GM18498 (cell line): ENCODE measurements around the gene MAML1.
"Not testable (repeated sequence)": the region's sequence is repeated elsewhere in the genome, so short reads cannot be mapped to it uniquely, and the experiment has no call there.

Experiments used
- ATAC-seq: cut with Tn5 transposase; IDR thresholded peaks from one replicate; pipeline ENCODE4 v1.9.1; 2021; ENCODE audit warnings: mild to moderate bottlenecking, moderate library complexity; ENCODE audit not compliant: unreplicated experiment

Gene MAML1, protein sequence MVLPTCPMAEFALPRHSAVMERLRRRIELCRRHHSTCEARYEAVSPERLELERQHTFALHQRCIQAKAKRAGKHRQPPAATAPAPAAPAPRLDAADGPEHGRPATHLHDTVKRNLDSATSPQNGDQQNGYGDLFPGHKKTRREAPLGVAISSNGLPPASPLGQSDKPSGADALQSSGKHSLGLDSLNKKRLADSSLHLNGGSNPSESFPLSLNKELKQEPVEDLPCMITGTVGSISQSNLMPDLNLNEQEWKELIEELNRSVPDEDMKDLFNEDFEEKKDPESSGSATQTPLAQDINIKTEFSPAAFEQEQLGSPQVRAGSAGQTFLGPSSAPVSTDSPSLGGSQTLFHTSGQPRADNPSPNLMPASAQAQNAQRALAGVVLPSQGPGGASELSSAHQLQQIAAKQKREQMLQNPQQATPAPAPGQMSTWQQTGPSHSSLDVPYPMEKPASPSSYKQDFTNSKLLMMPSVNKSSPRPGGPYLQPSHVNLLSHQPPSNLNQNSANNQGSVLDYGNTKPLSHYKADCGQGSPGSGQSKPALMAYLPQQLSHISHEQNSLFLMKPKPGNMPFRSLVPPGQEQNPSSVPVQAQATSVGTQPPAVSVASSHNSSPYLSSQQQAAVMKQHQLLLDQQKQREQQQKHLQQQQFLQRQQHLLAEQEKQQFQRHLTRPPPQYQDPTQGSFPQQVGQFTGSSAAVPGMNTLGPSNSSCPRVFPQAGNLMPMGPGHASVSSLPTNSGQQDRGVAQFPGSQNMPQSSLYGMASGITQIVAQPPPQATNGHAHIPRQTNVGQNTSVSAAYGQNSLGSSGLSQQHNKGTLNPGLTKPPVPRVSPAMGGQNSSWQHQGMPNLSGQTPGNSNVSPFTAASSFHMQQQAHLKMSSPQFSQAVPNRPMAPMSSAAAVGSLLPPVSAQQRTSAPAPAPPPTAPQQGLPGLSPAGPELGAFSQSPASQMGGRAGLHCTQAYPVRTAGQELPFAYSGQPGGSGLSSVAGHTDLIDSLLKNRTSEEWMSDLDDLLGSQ

GRCh38 chr5:179732412-179732917 is at the start of gene MAML1:
Gene MAML1 (plus strand): TSS chr5:179732822. CDS start chr5:179733113, 291 bp downstream.
- ATAC-seq: peak; percentile 96

DNA sequence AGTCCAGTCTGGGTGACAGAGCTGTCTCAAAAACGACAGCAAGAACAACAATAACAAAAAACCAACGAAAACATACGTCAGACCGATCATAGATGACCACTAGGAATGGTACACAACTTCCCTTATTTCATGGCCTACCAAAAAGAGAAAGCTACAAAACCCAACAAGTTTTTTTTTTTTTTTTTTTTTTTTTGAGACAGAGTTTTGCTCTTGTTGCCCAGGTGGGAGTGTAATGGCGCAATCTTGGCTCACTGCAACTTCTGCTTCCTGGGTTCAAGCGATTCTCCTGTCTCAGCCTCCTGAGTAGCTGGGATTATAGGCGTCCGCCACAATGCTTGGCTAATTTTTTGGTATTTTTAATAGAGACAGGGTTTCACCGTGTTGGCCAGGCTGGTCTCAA is 43.4 kb upstream of the MAML1 start:
- not testable (repeated sequence) for ATAC-seq

GRCh38 chr5:179694561-179694960 is 38.1 kb upstream of the MAML1 start:
- no peak for ATAC-seq

GRCh38 chr5:179696603-179697002 is 36.0 kb upstream of the MAML1 start:
- no peak for ATAC-seq

GRCh38 chr5:179697108-179697507 is 35.5 kb upstream of the MAML1 start:
- ATAC-seq: no peak

GRCh38 chr5:179697543-179697942 is 35.1 kb upstream of the MAML1 start:
- ATAC-seq: not testable (repeated sequence)

GRCh38 chr5:179697993-179698934 is 34.4 kb upstream of the MAML1 start:
- peak; percentile 93 for ATAC-seq

DNA sequence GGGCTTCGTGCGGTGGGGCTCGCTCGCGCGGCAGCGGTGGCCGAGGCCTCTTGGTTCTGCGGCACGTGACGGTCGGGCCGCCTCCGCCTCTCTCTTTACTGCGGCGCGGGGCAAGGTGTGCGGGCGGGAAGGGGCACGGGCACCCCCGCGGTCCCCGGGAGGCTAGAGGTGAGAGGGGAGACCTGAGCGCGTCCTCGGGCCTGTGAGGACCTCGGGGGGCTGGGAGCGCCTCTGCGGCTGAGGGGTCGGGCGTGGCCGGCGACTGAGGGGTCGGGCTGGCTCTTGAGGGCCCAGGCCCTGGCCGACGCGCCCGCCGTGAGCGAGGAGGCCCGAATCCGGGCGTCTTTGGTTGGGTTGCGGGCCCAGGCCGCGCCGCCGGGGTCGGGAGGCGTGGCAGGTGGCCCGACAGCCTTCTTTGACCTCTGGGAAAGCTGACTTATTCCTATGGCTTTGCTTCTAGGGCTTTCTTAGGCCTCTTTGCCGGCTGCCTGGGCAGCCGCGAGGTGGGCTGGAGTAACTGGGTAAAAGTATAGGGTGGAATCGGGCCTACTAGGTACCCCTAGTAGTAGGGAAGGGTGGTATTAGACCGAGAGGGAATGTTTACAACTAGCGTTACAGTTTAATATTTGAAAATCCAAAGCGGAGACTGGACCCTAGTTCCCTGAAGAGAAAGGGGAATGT is 33.5 kb upstream of the MAML1 start, which contains the start of gene CANX:
Gene CANX (plus strand): TSS at position 33 of the 681 bp plus-strand sequence. CDS start 6,715 bp downstream, outside the sequence.
- peak; percentile 13 for ATAC-seq

DNA sequence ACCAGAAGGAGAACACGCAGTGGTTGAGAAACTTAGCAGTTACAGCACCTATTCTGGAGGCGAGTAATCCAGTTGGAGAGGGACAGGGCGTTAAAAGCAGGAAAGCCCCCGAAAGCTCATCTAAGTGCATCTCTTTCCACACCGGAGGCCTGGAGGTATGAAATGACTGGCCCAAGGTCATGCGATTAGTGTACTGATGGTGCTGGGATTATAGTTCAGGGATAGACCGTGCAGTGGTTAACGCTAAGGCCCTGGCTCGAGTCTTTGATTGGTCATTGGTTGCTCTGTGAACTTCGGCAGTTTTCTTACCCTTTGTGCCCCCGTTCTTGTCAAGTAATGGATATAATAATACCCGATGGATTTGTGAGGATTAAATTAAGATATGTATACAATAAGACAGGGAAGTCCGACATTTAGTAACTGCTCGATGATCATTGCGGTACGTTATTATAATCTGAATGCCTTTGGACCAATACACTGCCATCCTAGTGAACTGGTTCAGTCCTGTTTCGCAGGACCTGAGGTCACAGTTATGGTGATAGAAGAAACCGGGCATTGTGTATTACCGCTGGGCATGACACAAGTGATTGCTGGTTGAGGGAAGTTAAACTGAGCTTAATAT is 32.9 kb upstream of the MAML1 start:
- ATAC-seq: no peak

DNA sequence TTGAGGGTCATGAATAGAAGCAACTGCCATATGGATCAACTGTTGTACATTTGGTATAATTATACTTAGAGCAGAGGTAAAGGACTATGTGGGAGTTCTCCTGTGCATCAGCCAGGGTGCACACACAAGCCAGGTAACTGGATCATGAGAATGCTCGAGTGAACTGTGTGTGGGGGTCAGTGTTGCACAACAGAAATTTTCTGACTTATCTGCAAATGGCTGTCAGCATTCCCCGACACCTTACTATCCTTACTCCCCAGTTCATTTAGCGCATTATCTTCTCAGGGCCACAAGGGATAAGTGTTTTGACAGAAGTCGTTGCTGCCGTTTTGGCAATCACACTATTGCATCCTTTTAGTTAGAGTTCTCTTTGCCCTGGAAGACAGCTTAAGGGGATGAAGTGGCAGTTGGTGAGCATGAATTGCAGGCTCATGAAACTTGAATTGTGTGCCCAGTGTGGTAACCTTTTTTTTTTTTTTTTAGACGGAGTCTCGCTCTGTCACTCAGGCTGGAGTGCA is 32.2 kb upstream of the MAML1 start:
- ATAC-seq: no peak

DNA sequence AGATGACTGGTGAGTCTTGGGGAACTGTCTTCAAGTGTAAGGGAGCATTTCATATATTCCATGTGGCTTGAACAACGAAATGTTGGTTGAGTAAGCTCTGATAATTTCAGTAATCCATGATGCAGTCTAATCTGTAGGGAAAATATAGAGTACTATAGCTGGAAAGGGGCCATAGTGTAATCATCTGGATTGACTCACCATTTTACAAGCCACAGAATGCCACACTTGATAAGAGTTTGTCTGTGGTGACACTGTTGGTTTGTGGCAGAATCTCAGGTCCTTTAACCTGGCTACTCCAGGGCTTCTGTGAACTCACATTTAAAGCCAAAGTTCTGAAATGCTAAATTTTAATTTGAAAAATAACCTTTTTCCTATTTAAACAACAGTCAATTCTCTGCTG is 16.3 kb upstream of the MAML1 start:
- no peak for ATAC-seq

- no peak for ATAC-seq
These were observed 12.4 kb upstream of the MAML1 start for GRCh38 chr5:179720222-179720621.

DNA sequence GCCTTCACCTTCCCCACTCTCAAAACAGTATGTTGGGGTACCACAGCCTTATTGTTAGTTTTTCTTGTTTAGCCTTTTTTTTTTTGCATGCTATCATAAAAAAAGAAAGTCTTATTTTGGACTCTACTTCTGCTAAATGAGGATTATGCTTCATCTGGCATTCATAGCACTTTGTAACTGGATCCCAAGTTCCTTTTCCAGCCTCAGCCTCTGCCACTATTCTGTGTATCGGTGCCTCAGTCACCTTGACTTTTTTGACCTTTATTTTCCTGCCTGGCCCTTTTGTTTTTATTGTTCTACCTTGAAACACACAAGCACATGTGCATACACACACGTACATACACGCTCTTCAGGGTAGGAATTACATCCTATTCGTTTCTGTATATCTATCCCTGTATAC is 8.5 kb upstream of the MAML1 start:
- ATAC-seq: no peak

GRCh38 chr5:179727106-179727505 is 5.5 kb upstream of the MAML1 start:
- no peak for ATAC-seq

DNA sequence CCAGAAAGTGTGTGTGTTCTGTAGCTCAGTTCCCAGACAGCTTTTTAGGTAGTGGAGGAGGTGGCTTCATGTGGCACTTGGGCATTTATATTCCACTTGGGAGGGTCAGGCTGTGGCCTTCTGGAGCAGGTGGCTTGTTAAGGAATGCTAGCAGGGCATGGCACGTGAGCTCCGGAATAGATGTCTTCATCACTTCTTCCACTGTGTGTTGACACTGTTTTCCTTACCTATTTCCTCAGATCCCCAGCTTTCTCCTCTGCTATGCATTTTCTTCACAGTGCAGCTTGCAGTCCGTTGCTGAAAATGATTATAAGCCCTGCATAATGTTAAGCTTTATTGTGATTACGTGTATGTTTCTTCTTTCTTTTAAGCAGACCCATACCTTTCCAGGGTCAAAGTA is 3.3 kb upstream of the MAML1 start:
- ATAC-seq: no peak

GRCh38 chr5:179729727-179730126 is 2.9 kb upstream of the MAML1 start:
- ATAC-seq: no peak

DNA sequence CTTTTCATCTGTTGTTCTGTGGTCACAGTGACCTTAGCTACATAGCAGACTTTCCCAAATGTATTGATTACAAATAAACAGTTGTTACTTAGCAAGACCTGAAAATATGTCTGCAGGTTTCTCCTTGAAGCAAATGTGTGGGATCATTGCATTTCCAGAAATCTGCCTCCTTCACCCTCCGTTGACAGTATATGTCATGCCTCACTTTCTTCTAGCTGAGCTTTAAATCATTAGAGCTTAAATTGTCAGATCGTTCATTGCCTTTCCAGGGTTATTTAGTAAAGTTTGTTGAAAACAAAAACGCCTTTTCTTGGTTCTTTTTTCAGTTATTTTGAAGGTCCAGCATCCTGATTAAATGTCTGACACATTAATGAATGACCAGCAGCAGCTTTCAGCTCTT is 2.3 kb upstream of the MAML1 start:
- ATAC-seq: no peak

GRCh38 chr5:179730852-179731251 is 1.8 kb upstream of the MAML1 start:
- ATAC-seq: no peak
